GM12878 (cell line): ENCODE measurements around the gene MYBPC2. TPM values are rescaled to one million over a fixed set of nuclear protein-coding genes. Genes with fewer than 3 reads are reported as not detected.

Experiments used
- ATAC-seq: fragments of 200-7000 bp; cut with Tn5 transposase; 3 replicates; pipeline ENCODE4 v1.9.1; 2020; ENCODE audit warnings: mild to moderate bottlenecking, moderate library complexity
- BruUV-seq: library from RNA; stranded (reverse); fragments of 400-500 nt; replicated peaks from 2 replicates; lab custom pipeline; 2021; lab: Mats Ljungman, UMichigan
- CTCF ChIA-PET: fragments of 300-600 bp; sonication (Branson Sonifier 250); formaldehyde crosslinking; extraction: SDS; loops from one replicate; lab custom pipeline; 2021; ENCODE audit warnings: inconsistent platforms; lab: Yijun Ruan, JAX
- POLR2A ChIA-PET: fragments of 350-600 bp; formaldehyde crosslinking; extraction: SDS; loops from one replicate; lab custom pipeline; 2021; ENCODE audit warnings: inconsistent platforms; lab: Charles Lee
- RAD21 ChIA-PET: fragments of 300-600 bp; sonication (Branson Sonifier 250); formaldehyde crosslinking; loops from one replicate; lab custom pipeline; 2023; ENCODE audit warnings: antibody characterized with exemption; ENCODE audit not compliant: unreplicated experiment; lab: Charles Lee
- SMC1A ChIA-PET: fragments of 300-600 bp; sonication (Branson Sonifier 250); formaldehyde crosslinking; loops from one replicate; lab custom pipeline; 2023; ENCODE audit not compliant: unreplicated experiment, uncharacterized antibody; lab: Charles Lee
- DNase-seq: peaks from one replicate; pipeline ENCODE4 v3.0.0-alpha.2; 2011; ENCODE audit warnings: low read depth, low spot score
- FAIRE-seq: peaks from 3 replicates; lab custom pipeline; 2011; peaks lifted over from hg19 to GRCh38; lab: Jason Lieb, UNC
- H2AFZ ChIP-seq: 2 replicates; pipeline ENCODE4 v1.6.0; 2011; ENCODE audit warnings: low read depth, low read length, control low read depth; ENCODE audit not compliant: control insufficient read depth
- H3K27ac ChIP-seq: 2 replicates; pipeline ENCODE4 v1.5.1; 2011; ENCODE audit warnings: control low read depth; ENCODE audit not compliant: control insufficient read depth, insufficient read depth
- H3K27me3 ChIP-seq, 2 experiments: replicated peaks in 1 of 2; 2 replicates each; pipeline versions ENCODE4 v1.6.0 to v1.6.1; 2011; ENCODE audit warnings: low read length in 1 of 2; ENCODE audit not compliant: control insufficient read depth in 2 of 2, insufficient read depth in 2 of 2
- H3K36me3 ChIP-seq, 2 experiments: 2 replicates each; pipeline ENCODE4 v1.5.1; 2011; ENCODE audit warnings: low read length in 1 of 2; ENCODE audit not compliant: control insufficient read depth in 2 of 2, insufficient read depth in 2 of 2
- H3K4me1 ChIP-seq: 2 replicates; pipeline ENCODE4 v1.6.1; 2011; ENCODE audit warnings: mild to moderate bottlenecking, low read length, moderate library complexity, mixed read lengths; ENCODE audit not compliant: control insufficient read depth, insufficient read depth
- H3K4me2 ChIP-seq: 2 replicates; pipeline ENCODE4 v1.6.0; 2011; ENCODE audit warnings: control low read depth; ENCODE audit not compliant: control insufficient read depth, insufficient read depth
- H3K4me3 ChIP-seq: fragments of 200-600 bp; sonication (generic); 2 replicates; pipeline ENCODE4 v1.5.1; 2016
- H3K79me2 ChIP-seq: 2 replicates; pipeline ENCODE4 v1.6.0; 2011; ENCODE audit warnings: low read length; ENCODE audit not compliant: control insufficient read depth, insufficient read depth
- H3K9ac ChIP-seq: 2 replicates; pipeline ENCODE4 v1.8.0; 2011; ENCODE audit warnings: low read length, control low read depth, mixed read lengths; ENCODE audit not compliant: control insufficient read depth, insufficient read depth
- H3K9me3 ChIP-seq: replicated peaks from 3 replicates; pipeline ENCODE4 v1.5.1; 2011; ENCODE audit warnings: mild to moderate bottlenecking, low read length; ENCODE audit not compliant: control insufficient read depth, insufficient read depth
- H4K20me1 ChIP-seq: 2 replicates; pipeline ENCODE4 v1.6.0; 2011; ENCODE audit not compliant: control insufficient read depth, insufficient read depth
- BCL11A ChIP-seq: IDR thresholded peaks from 2 replicates; pipeline ENCODE4 v1.6.1; 2011; ENCODE audit warnings: low read depth, low read length
- BHLHE40 ChIP-seq, 2 experiments: fragments of 450-650 bp in 1 of 2; IDR thresholded peaks; 2 replicates each; pipeline ENCODE4 v1.6.1; 2011 to 2017; ENCODE audit warnings: low read depth in 2 of 2, borderline replicate concordance in 1 of 2, improper control_type of control experiment in 1 of 2, low read length in 1 of 2, mild to moderate bottlenecking in 1 of 2
- CBX3 ChIP-seq: fragments of 200-600 bp; sonication (generic); IDR thresholded peaks from 2 replicates; pipeline ENCODE4 v1.6.1; 2016; ENCODE audit warnings: low read depth, borderline replicate concordance
- CTCF ChIP-seq, 3 experiments: IDR thresholded peaks in 2 of 3; conservative IDR thresholded peaks in 1 of 3; 2 replicates each; pipeline ENCODE4 v1.5.1; 2011; ENCODE audit warnings: low read depth in 3 of 3, low read length in 3 of 3, mild to moderate bottlenecking in 3 of 3, control low read depth in 2 of 3, moderate library complexity in 2 of 3, inconsistent platforms in 1 of 3, mixed read lengths in 1 of 3; ENCODE audit not compliant: control insufficient read depth in 2 of 3, insufficient read depth in 1 of 3; ENCODE audit errors: extremely low read depth in 1 of 3
- E4F1 ChIP-seq: fragments of 450-650 bp; IDR thresholded peaks from 2 replicates; pipeline ENCODE4 v1.6.1; 2018; ENCODE audit warnings: borderline replicate concordance, mild to moderate bottlenecking; ENCODE audit not compliant: partially characterized antibody
- GATAD2B ChIP-seq: fragments of 450-650 bp; conservative IDR thresholded peaks from 2 replicates; pipeline ENCODE4 v1.6.1; 2017; ENCODE audit warnings: low read depth, mild to moderate bottlenecking, moderate library complexity
- HCFC1 ChIP-seq: fragments of 150-350 bp; IDR thresholded peaks from 2 replicates; pipeline ENCODE4 v1.6.1; 2014; ENCODE audit warnings: low read length
- MEF2A ChIP-seq: IDR thresholded peaks from 2 replicates; pipeline ENCODE4 v1.6.1; 2011; ENCODE audit warnings: low read depth, mild to moderate bottlenecking, low read length, moderate library complexity; ENCODE audit not compliant: insufficient read depth
- MEF2B ChIP-seq: fragments of 450-650 bp; IDR thresholded peaks from 2 replicates; pipeline ENCODE4 v1.6.1; 2018; ENCODE audit warnings: mild to moderate bottlenecking, moderate library complexity; ENCODE audit not compliant: partially characterized antibody, poor library complexity, severe bottlenecking
- MYC ChIP-seq: IDR thresholded peaks from 2 replicates; pipeline ENCODE4 v1.6.1; 2011; ENCODE audit warnings: mild to moderate bottlenecking, low read length, moderate library complexity, inconsistent platforms; ENCODE audit not compliant: insufficient read depth, insufficient replicate concordance, insufficient read length, severe bottlenecking
- NR2C2 ChIP-seq: IDR thresholded peaks from 2 replicates; pipeline ENCODE4 v1.6.1; 2011; ENCODE audit warnings: borderline replicate concordance, low read depth; ENCODE audit not compliant: control insufficient read depth, insufficient read length
- PKNOX1 ChIP-seq: fragments of 450-650 bp; IDR thresholded peaks from 2 replicates; pipeline ENCODE4 v1.6.1; 2016; ENCODE audit warnings: mild to moderate bottlenecking
- SMAD1 ChIP-seq: fragments of 450-650 bp; IDR thresholded peaks from 2 replicates; pipeline ENCODE4 v1.6.1; 2018; ENCODE audit warnings: mild to moderate bottlenecking, low read depth; ENCODE audit not compliant: partially characterized antibody
- SRF ChIP-seq, 2 experiments: IDR thresholded peaks; 2 replicates each; pipeline ENCODE4 v1.6.1; 2011; ENCODE audit warnings: low read depth in 2 of 2, low read length in 2 of 2, mild to moderate bottlenecking in 1 of 2, moderate library complexity in 1 of 2
- SUZ12 ChIP-seq: fragments of 200-600 bp; sonication (generic); IDR thresholded peaks from one replicate; pipeline ENCODE4 v1.6.1; 2018; ENCODE audit warnings: antibody characterized with exemption, mild to moderate bottlenecking; ENCODE audit not compliant: unreplicated experiment
- TCF3 ChIP-seq: IDR thresholded peaks from 2 replicates; pipeline ENCODE4 v1.6.1; 2012; ENCODE audit warnings: low read depth, mild to moderate bottlenecking, low read length, borderline replicate concordance; ENCODE audit not compliant: insufficient read depth
- USF2 ChIP-seq: IDR thresholded peaks from 2 replicates; pipeline ENCODE4 v1.6.1; 2011; ENCODE audit warnings: low read depth, low read length, improper control_type of control experiment, borderline replicate concordance
- ZNF207 ChIP-seq: fragments of 450-650 bp; IDR thresholded peaks from 2 replicates; pipeline ENCODE4 v1.6.1; 2014; ENCODE audit warnings: antibody characterized with exemption, mild to moderate bottlenecking, borderline replicate concordance
- WGBS: methylation state at CpG from one replicate; pipeline ENCODE4 v1.1.6; 2016; ENCODE audit warnings: low lambda C conversion rate; ENCODE audit not compliant: insufficient replicate concordance, insufficient coverage; ENCODE audit errors: missing lambda C conversion rate; 5-methylcytosine and 5-hydroxymethylcytosine counted together
- in situ Hi-C: fragments of 300-500 bp; cut with MboI; formaldehyde crosslinking; loops from 9 replicates; pipeline ENCODE4 v1.14.3; 2018; ENCODE audit warnings: mixed read lengths
- intact Hi-C: fragments of 100-400 bp; cut with micrococcal nuclease; formaldehyde crosslinking; loops from one replicate; pipeline ENCODE4 v1.14.2; 2022; ENCODE audit not compliant: unreplicated experiment
- polyA plus RNA-seq, 11 experiments: library from polyadenylated mRNA; depleted of rRNA in 4 of 11; unstranded in 6 of 11; stranded (reverse) in 5 of 11; fragments of >200 nt; fragmentation: Nextera tagmentation in 4 of 11; fragmentation: Illumina TruSeq in 1 of 11; extraction: Ambion mirVana in 4 of 11; extraction: Trizol in 1 of 11; gene quantifications; 1 replicate in 1 of 11; 2 replicates in 10 of 11; pipeline versions ENCODE4 v1.2.1 to v1.2.3, GENCODE V29; 2011 to 2016; ENCODE audit warnings: inconsistent platforms in 2 of 11, missing spikeins in 2 of 11, low read depth in 1 of 11
- total RNA-seq, 4 experiments: library from RNA; depleted of rRNA in 3 of 4; stranded (reverse); fragments of >200 nt in 3 of 4; fragmentation: Illumina TruSeq in 1 of 4; extraction: Trizol in 1 of 4; gene quantifications; 2 replicates each; pipeline versions ENCODE4 v1.2.1 to v1.2.3, GENCODE V29; 2013 to 2021

Gene MYBPC2
- total and polyA plus RNA-seq, 10 of the 15 experiments (the other 5 are each of a cell fraction or from before 2014, with no cell fraction given): 0.09 to 2.6 (median 0.61) TPM

- POLR2A ChIA-PET: interaction anchor here (1.0 to 1.4 kb wide), 2 partner anchors 9 to 19 kb away, joined by 3 read pairs; no protein-coding TSS in a partner anchor
- H4K20me1 ChIP-seq: no peaks in the 10 kb centered on the region
- H3K79me2 ChIP-seq: no peaks in the 10 kb centered on the region
- no peaks in the 10 kb centered on the region for H3K4me1 ChIP-seq
- FAIRE-seq: no peak
- H3K9me3 ChIP-seq: no peaks in the 10 kb centered on the region
- H3K4me2 ChIP-seq: no peak overlapping the region
- no peak overlapping the region for H3K9ac ChIP-seq
- H2AFZ ChIP-seq: no peak overlapping the region
- 81% methylated on average over 3 of the region's 3 CpGs for WGBS
- CTCF ChIA-PET: no interaction called here
- DNase-seq: no peak
- no peaks in the 10 kb centered on the region for H3K27me3 ChIP-seq
- H3K36me3 ChIP-seq: no peaks in the 10 kb centered on the region
- BruUV-seq: no TSS peak
- intact Hi-C loops (no loop called here), in situ Hi-C loops (no loop called here)
- SMC1A ChIA-PET: no interaction called here
- no peak for ATAC-seq
- H3K27ac ChIP-seq: no peak overlapping the region
- H3K4me3 ChIP-seq: no peak overlapping the region
- RAD21 ChIA-PET: no interaction called here
- no peak for TF ChIP-seq BCL11A
- no peak for TF ChIP-seq MYC
- no peak for TF ChIP-seq MEF2A
- TF ChIP-seq PKNOX1: no peak
- TF ChIP-seq SUZ12: no peak
- no peak for TF ChIP-seq NR2C2
- no peak for TF ChIP-seq HCFC1
- TF ChIP-seq SMAD1: no peak
- no peak for TF ChIP-seq MEF2B
- TF ChIP-seq TCF3: no peak
- TF ChIP-seq CBX3: no peak
- TF ChIP-seq BHLHE40 (IDR thresholded peaks at IDR 0.05; ENCODE audit: borderline replicate concordance in 1 of 2, low read depth in 2 of 2, low read length in 1 of 2): no peak
- no peak for TF ChIP-seq GATAD2B
- TF ChIP-seq E4F1: no peak
- TF ChIP-seq USF2: no peak
- TF ChIP-seq SRF (IDR thresholded peaks at IDR 0.05; ENCODE audit: low read depth in 2 of 2, low read length in 2 of 2): no peak
- no peak for TF ChIP-seq CTCF (IDR thresholded peaks at IDR 0.05 in 2 of 3, conservative IDR thresholded peaks at IDR 0.05 in 1 of 3; ENCODE audit: control insufficient read depth in 2 of 3, extremely low read depth in 1 of 3, insufficient read depth in 1 of 3, low read depth in 3 of 3, low read length in 3 of 3)
- no peak for TF ChIP-seq ZNF207
These were observed 20.6 kb downstream of the MYBPC2 start for GRCh38 chr19:50453243-50453642.
